ENCODE measurements around the gene VDR.

Gene VDR

GRCh38 chr12:47824635-47825034, 80.2 kb downstream of the VDR start:
- no peak for TF ChIP-seq POLR2AphosphoS5 (IDR thresholded peaks at IDR 0.05; ENCODE audit: borderline replicate concordance, low read depth, low read length)
- TF ChIP-seq FOXP2 (optimal IDR thresholded peaks at IDR 0.05; ENCODE audit: control extremely low read depth, extremely low read length, insufficient read depth): no peak
- TF ChIP-seq EZH2 (IDR thresholded peaks at IDR 0.05): no peak
- H3K27ac ChIP-seq: no peak overlapping the region
- no peak for DNase-seq (ENCODE audit: low read depth, low spot score)
- H3K4me3 ChIP-seq: no peak overlapping the region
- H3K9ac ChIP-seq (ENCODE audit: insufficient read length): no peak overlapping the region
- no peaks in the 10 kb centered on the region for H3K9me3 ChIP-seq (ENCODE audit: low read depth, low read length)
- no peaks in the 10 kb centered on the region for H3K36me3 ChIP-seq (ENCODE audit: insufficient read depth, low read length)

- Histone ChIP-seq H3K36me3 (ENCODE audit: insufficient read depth, low read length) (no peaks in the 10 kb centered on the region), H3K27ac (no peak overlapping the region), H3K9ac (ENCODE audit: insufficient read length) (no peak overlapping the region), H3K4me3 (no peak overlapping the region), H3K9me3 (ENCODE audit: low read depth, low read length) (no peaks in the 10 kb centered on the region)
- no peak for DNase-seq (ENCODE audit: low read depth, low spot score)
- TF ChIP-seq FOXP2 (optimal IDR thresholded peaks at IDR 0.05; ENCODE audit: control extremely low read depth, extremely low read length, insufficient read depth) (no peak), EZH2 (IDR thresholded peaks at IDR 0.05) (no peak), POLR2AphosphoS5 (IDR thresholded peaks at IDR 0.05; ENCODE audit: borderline replicate concordance, low read depth, low read length) (no peak)
Observed at GRCh38 chr12:47824198-47824597, 80.6 kb downstream of the VDR start.

GRCh38 chr12:47823422-47824086, 81.2 kb downstream of the VDR start:
- Histone ChIP-seq H3K9ac (ENCODE audit: insufficient read length) (no peak overlapping the region), H3K4me3 (no peak overlapping the region), H3K36me3 (ENCODE audit: insufficient read depth, low read length) (no peaks in the 10 kb centered on the region), H3K9me3 (ENCODE audit: low read depth, low read length) (no peaks in the 10 kb centered on the region), H3K27ac (no peak overlapping the region)
- TF ChIP-seq POLR2AphosphoS5 (IDR thresholded peaks at IDR 0.05; ENCODE audit: borderline replicate concordance, low read depth, low read length) (no peak), EZH2 (IDR thresholded peaks at IDR 0.05) (no peak), FOXP2 (optimal IDR thresholded peaks at IDR 0.05; ENCODE audit: control extremely low read depth, extremely low read length, insufficient read depth) (no peak)
- no peak for DNase-seq (ENCODE audit: low read depth, low spot score)

DNA sequence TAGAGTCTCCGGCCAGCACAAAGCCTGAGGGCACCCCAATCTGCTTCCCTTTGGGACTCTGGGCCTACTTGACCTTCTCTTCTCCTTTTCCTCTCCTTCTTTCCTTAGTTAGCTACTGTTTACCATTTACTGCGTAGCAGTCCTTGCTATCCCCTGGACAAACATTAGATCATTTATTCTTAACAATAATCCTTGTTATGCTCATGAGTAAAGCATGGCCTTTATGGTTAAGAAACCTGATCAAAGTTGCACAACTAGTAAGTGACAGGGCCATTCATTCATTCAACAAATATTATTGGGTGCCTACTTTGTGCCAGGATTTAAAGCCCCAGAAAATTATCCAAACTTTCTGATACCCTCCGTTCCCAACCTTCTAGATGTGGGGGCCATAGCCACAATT, 81.9 kb downstream of the VDR start:
- H3K36me3 ChIP-seq (ENCODE audit: insufficient read depth, low read length): no peaks in the 10 kb centered on the region
- no peaks in the 10 kb centered on the region for H3K9me3 ChIP-seq (ENCODE audit: low read depth, low read length)
- TF ChIP-seq FOXP2 (optimal IDR thresholded peaks at IDR 0.05; ENCODE audit: control extremely low read depth, extremely low read length, insufficient read depth): no peak
- TF ChIP-seq EZH2 (IDR thresholded peaks at IDR 0.05): no peak
- TF ChIP-seq POLR2AphosphoS5 (IDR thresholded peaks at IDR 0.05; ENCODE audit: borderline replicate concordance, low read depth, low read length): no peak
- no peak for DNase-seq (ENCODE audit: low read depth, low spot score)
- H3K9ac ChIP-seq (ENCODE audit: insufficient read length): no peak overlapping the region
- H3K4me3 ChIP-seq: no peak overlapping the region
- no peak overlapping the region for H3K27ac ChIP-seq

GRCh38 chr12:47822401-47822800, 82.4 kb downstream of the VDR start:
- no peak overlapping the region for H3K27ac ChIP-seq
- H3K4me3 ChIP-seq: no peak overlapping the region
- DNase-seq (ENCODE audit: low read depth, low spot score): no peak
- TF ChIP-seq POLR2AphosphoS5 (IDR thresholded peaks at IDR 0.05; ENCODE audit: borderline replicate concordance, low read depth, low read length) (no peak), FOXP2 (optimal IDR thresholded peaks at IDR 0.05; ENCODE audit: control extremely low read depth, extremely low read length, insufficient read depth) (no peak), EZH2 (IDR thresholded peaks at IDR 0.05) (no peak)
- H3K36me3 ChIP-seq (ENCODE audit: insufficient read depth, low read length): no peaks in the 10 kb centered on the region
- no peak overlapping the region for H3K9ac ChIP-seq (ENCODE audit: insufficient read length)
- H3K9me3 ChIP-seq (ENCODE audit: low read depth, low read length): no peaks in the 10 kb centered on the region

DNA sequence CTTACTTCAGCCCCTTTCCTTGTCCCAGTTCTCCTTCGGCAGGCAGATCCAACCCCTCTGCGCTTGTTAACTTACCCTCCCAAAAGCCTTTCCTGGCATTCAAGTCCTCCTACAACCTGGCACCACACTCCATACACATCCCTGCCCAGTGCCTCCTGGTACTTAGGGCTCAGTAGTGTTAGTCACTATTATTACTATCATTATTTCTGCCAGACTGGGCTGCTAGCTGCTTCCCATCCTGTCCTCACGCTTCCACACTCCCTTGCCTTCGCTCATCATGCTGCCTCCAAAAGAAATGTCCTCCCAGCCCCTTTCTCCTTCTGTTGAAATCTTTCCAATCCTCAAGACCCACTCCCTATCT, 83.5 kb downstream of the VDR start:
- H3K9ac ChIP-seq (ENCODE audit: insufficient read length): no peak overlapping the region
- no peak for DNase-seq (ENCODE audit: low read depth, low spot score)
- H3K27ac ChIP-seq: peak overlapping the region; percentile 81

DNA sequence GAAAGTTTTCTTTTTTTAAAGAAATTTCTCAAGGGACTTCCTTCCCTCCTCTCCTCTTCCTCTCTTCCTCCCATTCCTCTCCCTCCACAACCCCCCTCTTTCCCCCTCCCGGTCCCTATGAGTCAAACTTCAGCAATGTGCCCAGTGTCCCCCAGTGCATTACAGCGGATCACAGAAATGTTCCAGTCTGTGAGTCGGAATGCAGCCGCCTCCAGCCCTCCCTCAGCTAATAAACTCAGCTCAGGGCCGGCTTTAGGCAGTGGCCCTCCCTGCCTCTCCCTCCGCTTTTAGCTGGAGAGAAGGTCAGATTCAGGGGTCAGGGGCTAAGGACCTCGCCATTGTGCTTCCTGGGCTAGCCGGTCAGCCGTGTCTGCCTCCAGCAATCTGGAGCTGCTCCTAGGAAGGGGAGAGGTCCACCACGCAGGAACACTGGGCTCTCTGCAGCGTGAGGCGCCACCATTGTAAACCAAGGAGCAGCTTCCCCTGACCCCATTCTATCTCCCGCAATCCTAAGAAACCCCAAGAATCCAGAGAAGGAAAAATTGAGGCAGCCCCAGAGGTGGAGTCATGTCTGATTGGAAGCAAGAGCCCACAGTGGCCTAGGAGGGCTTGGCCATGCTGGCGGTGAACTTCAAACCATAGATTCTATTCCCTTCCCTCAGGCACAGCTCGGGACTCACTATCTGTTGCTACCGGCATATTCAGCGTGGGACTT, 84.0 kb downstream of the VDR start:
- no peak for TF ChIP-seq FOXP2 (optimal IDR thresholded peaks at IDR 0.05; ENCODE audit: control extremely low read depth, extremely low read length, insufficient read depth)
- TF ChIP-seq EZH2 (IDR thresholded peaks at IDR 0.05): no peak
- TF ChIP-seq POLR2AphosphoS5 (IDR thresholded peaks at IDR 0.05; ENCODE audit: borderline replicate concordance, low read depth, low read length): no peak
- peak overlapping the region; percentile 81 for H3K27ac ChIP-seq
- no peaks in the 10 kb centered on the region for H3K9me3 ChIP-seq (ENCODE audit: low read depth, low read length)
- no peaks in the 10 kb centered on the region for H3K36me3 ChIP-seq (ENCODE audit: insufficient read depth, low read length)
- peak overlapping the region; percentile 93 for H3K4me3 ChIP-seq
- peak overlapping the region; percentile 81 for H3K9ac ChIP-seq (ENCODE audit: insufficient read length)
- DNase-seq (ENCODE audit: low read depth, low spot score): no peak

More for the DNA sequence above, 83.5 kb downstream of the VDR start:
- no peak overlapping the region for H3K4me3 ChIP-seq
- TF ChIP-seq FOXP2 (optimal IDR thresholded peaks at IDR 0.05; ENCODE audit: control extremely low read depth, extremely low read length, insufficient read depth): no peak
- TF ChIP-seq POLR2AphosphoS5 (IDR thresholded peaks at IDR 0.05; ENCODE audit: borderline replicate concordance, low read depth, low read length): no peak
- TF ChIP-seq EZH2 (IDR thresholded peaks at IDR 0.05): no peak
- no peaks in the 10 kb centered on the region for H3K36me3 ChIP-seq (ENCODE audit: insufficient read depth, low read length)
- H3K9me3 ChIP-seq (ENCODE audit: low read depth, low read length): no peaks in the 10 kb centered on the region

DNA sequence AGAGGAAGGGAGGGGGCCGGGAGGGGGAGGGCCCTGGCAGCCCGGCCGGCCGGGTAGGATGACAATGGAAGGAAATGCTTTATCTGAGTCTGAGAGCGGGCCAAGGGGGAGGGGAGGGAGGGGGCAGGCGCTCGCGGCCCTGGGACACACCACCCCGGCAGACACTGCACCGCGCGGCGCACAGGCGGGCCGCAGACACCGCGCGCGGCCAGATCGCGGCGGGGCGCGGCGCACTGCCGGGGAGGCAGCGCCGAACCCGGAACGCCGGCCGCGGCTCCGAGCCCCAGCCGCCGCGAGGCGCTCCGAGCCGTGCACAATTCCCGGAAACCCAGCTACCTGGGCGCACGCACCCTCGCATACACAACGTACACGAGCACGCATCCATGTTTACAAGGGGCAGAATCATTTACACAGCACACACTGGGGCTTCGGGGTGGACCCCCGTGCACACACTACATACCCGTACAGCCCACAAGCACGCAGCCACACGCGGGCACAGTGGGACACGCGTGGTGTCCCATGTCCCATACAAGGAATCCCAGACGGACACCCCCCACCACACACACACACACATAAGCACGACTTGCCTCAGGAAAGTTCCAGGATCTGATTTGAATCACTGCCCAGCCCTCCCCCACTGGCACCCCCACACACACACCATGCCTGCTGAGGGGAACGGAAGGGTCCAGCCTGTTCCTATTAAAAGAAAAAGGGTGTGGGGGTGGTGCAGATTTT, 84.7 kb downstream of the VDR start, which contains the start of gene HDAC7:
Gene HDAC7 (minus strand): TSS at position 8 of the 735 bp plus-strand sequence. CDS start 118 bp downstream, outside the sequence.
- Histone ChIP-seq H3K4me3 (peak within 1 kb of the TSS; percentile 93), H3K9ac (ENCODE audit: insufficient read length) (peak within 1 kb of the TSS; percentile 81), H3K36me3 (ENCODE audit: insufficient read depth, low read length) (no peaks in the 10 kb centered on the region), H3K9me3 (ENCODE audit: low read depth, low read length) (no peaks in the 10 kb centered on the region), H3K27ac (peak within 1 kb of the TSS; percentile 81)
- no peak for TF ChIP-seq EZH2 (IDR thresholded peaks at IDR 0.05)
- no peak for TF ChIP-seq FOXP2 (optimal IDR thresholded peaks at IDR 0.05; ENCODE audit: control extremely low read depth, extremely low read length, insufficient read depth)
- peak; percentile 52 for TF ChIP-seq POLR2AphosphoS5 (IDR thresholded peaks at IDR 0.05; ENCODE audit: borderline replicate concordance, low read depth, low read length)
- DNase-seq (ENCODE audit: low read depth, low spot score): no peak
